GM23338 (cell line): ENCODE results near the gene KIF3C. TPM values are rescaled to one million over a fixed set of nuclear protein-coding genes. Genes with fewer than 3 reads are reported as not detected.

Experiments
- ATAC-seq: fragments of 200-7000 bp; cut with Tn5 transposase; 3 replicates; pipeline ENCODE4 v1.9.1; 2020
- DNase-seq: peaks from one replicate; pipeline ENCODE4 v3.0.0-alpha.2; 2015; ENCODE audit warnings: low spot score
- H2AFZ ChIP-seq: fragments of 200-600 bp; sonication (generic); 2 replicates; pipeline ENCODE4 v1.8.0; 2016; ENCODE audit warnings: antibody characterized with exemption, mild to moderate bottlenecking, moderate library complexity
- H3F3A ChIP-seq: fragments of 200-600 bp; sonication (generic); replicated peaks from 2 replicates; pipeline ENCODE4 v1.8.0; 2017; ENCODE audit warnings: antibody characterized with exemption, mixed run types, low read depth
- H3K27ac ChIP-seq: fragments of 200-600 bp; sonication (generic); 2 replicates; pipeline ENCODE4 v1.6.1; 2016; ENCODE audit warnings: low read depth
- H3K27me3 ChIP-seq: fragments of 200-600 bp; sonication (generic); 2 replicates; pipeline ENCODE4 v1.8.0; 2016; ENCODE audit warnings: mild to moderate bottlenecking, mixed run types, moderate library complexity; ENCODE audit not compliant: insufficient read depth
- H3K36me3 ChIP-seq: fragments of 200-600 bp; sonication (generic); 2 replicates; pipeline ENCODE4 v1.8.0; 2016; ENCODE audit warnings: mild to moderate bottlenecking; ENCODE audit not compliant: insufficient read depth
- H3K4me1 ChIP-seq: fragments of 200-600 bp; sonication (generic); 2 replicates; pipeline ENCODE4 v1.8.0; 2016; ENCODE audit warnings: mild to moderate bottlenecking, moderate library complexity; ENCODE audit not compliant: insufficient read depth
- H3K4me2 ChIP-seq: fragments of 200-600 bp; sonication (generic); 2 replicates; pipeline ENCODE4 v1.7.1; 2017; ENCODE audit warnings: mixed run types
- H3K4me3 ChIP-seq: fragments of 200-600 bp; sonication (generic); 2 replicates; pipeline ENCODE4 v1.6.1; 2016; ENCODE audit warnings: mixed run types
- H3K79me2 ChIP-seq: fragments of 200-600 bp; sonication (generic); replicated peaks from 2 replicates; pipeline ENCODE4 v1.8.0; 2017; ENCODE audit warnings: mild to moderate bottlenecking; ENCODE audit not compliant: insufficient read depth
- H3K9me2 ChIP-seq: fragments of 200-600 bp; sonication (generic); 2 replicates; pipeline ENCODE4 v1.8.0; 2017; ENCODE audit not compliant: insufficient read depth
- H4K20me1 ChIP-seq: fragments of 200-600 bp; sonication (generic); replicated peaks from 2 replicates; pipeline ENCODE4 v1.8.0; 2017; ENCODE audit warnings: mild to moderate bottlenecking; ENCODE audit not compliant: insufficient read depth
- H3K27ac Mint-ChIP-seq: 2 replicates; pipeline ENCODE4 v1.8.0; 2020; ENCODE audit warnings: inconsistent platforms, mild to moderate bottlenecking, moderate library complexity, mixed read lengths
- H3K27me3 Mint-ChIP-seq: 3 replicates; pipeline ENCODE4 v1.8.0; 2022; ENCODE audit warnings: low read depth, mild to moderate bottlenecking, moderate library complexity, mixed read lengths, inconsistent platforms; ENCODE audit not compliant: insufficient read depth, poor library complexity
- H3K36me3 Mint-ChIP-seq: 3 replicates; pipeline ENCODE4 v1.8.0; 2021; ENCODE audit warnings: low read depth, mild to moderate bottlenecking, inconsistent platforms, moderate library complexity, mixed read lengths
- H3K4me1 Mint-ChIP-seq: 3 replicates; pipeline ENCODE4 v1.8.0; 2020; ENCODE audit warnings: mild to moderate bottlenecking, inconsistent platforms, mixed read lengths
- H3K4me3 Mint-ChIP-seq: 3 replicates; pipeline ENCODE4 v1.8.0; 2021; ENCODE audit warnings: moderate library complexity, mild to moderate bottlenecking, inconsistent platforms, mixed read lengths
- H3K9me3 Mint-ChIP-seq: 3 replicates; pipeline ENCODE4 v1.8.0; 2020; ENCODE audit warnings: moderate library complexity, mild to moderate bottlenecking, inconsistent platforms, mixed read lengths
- CREB1 ChIP-seq: fragments of 250-450 bp; sonication (Bioruptor Pico); IDR thresholded peaks from 2 replicates; pipeline ENCODE4 v1.5.0; 2020; ENCODE audit warnings: low read depth, mild to moderate bottlenecking, moderate library complexity
- ETS1 ChIP-seq: IDR thresholded peaks from 2 replicates; pipeline ENCODE4 v1.6.1; 2016; ENCODE audit warnings: antibody characterized with exemption
- EZH2 ChIP-seq: fragments of 200-600 bp; sonication (generic); IDR thresholded peaks from one replicate; pipeline ENCODE4 v1.8.0; 2017; ENCODE audit warnings: antibody characterized with exemption, mild to moderate bottlenecking, low read depth; ENCODE audit not compliant: unreplicated experiment
- EZH2phosphoT487 ChIP-seq: fragments of 200-600 bp; sonication (generic); IDR thresholded peaks from one replicate; pipeline ENCODE4 v1.8.1; 2018; ENCODE audit warnings: antibody characterized with exemption; ENCODE audit not compliant: unreplicated experiment
- JUNB ChIP-seq: IDR thresholded peaks from one replicate; pipeline ENCODE4 v1.6.1; 2016; ENCODE audit warnings: antibody characterized with exemption; ENCODE audit not compliant: unreplicated experiment
- NANOG ChIP-seq: IDR thresholded peaks from 2 replicates; pipeline ENCODE4 v1.6.1; 2016; ENCODE audit warnings: antibody characterized with exemption, borderline replicate concordance
- POLR2AphosphoS5 ChIP-seq: IDR thresholded peaks from 2 replicates; pipeline ENCODE4 v1.6.1; 2016; ENCODE audit warnings: antibody characterized with exemption, low read depth
- REST ChIP-seq: IDR thresholded peaks from one replicate; pipeline ENCODE4 v1.6.1; 2018; ENCODE audit warnings: antibody characterized with exemption; ENCODE audit not compliant: unreplicated experiment
- STAT1 ChIP-seq: IDR thresholded peaks from one replicate; pipeline ENCODE4 v1.6.1; 2016; ENCODE audit warnings: antibody characterized with exemption; ENCODE audit not compliant: unreplicated experiment
- ZNF114 ChIP-seq: fragments of 250-450 bp; sonication (Bioruptor Pico); IDR thresholded peaks from 2 replicates; pipeline ENCODE4 v1.5.0; 2020; ENCODE audit warnings: mild to moderate bottlenecking, moderate library complexity
- ZNF331 ChIP-seq: fragments of 250-450 bp; sonication (Bioruptor Pico); IDR thresholded peaks from 2 replicates; pipeline ENCODE4 v1.5.0; 2020; ENCODE audit warnings: low read depth, mild to moderate bottlenecking, moderate library complexity
- ZNF462 ChIP-seq: fragments of 250-450 bp; sonication (Bioruptor Pico); IDR thresholded peaks from 2 replicates; pipeline ENCODE4 v1.5.0; 2020; ENCODE audit warnings: mild to moderate bottlenecking, moderate library complexity
- polyA plus RNA-seq: library from polyadenylated mRNA; unstranded; fragments of >200 nt; fragmentation: Nextera tagmentation; extraction: Ambion mirVana; gene quantifications from 2 replicates; pipeline ENCODE4 v1.2.1, GENCODE V29; 2016
- total RNA-seq: library from RNA; depleted of rRNA; stranded (reverse); fragments of >200 nt; shearing (Covaris generic); gene quantifications from 2 replicates; pipeline ENCODE4 v1.2.3, GENCODE V29; 2014
- TF ChIP-seq, protein P1 (sequence below), 2 experiments: fragments of 200-600 bp in 1 of 2; sonication (generic) in 1 of 2; conservative IDR thresholded peaks; 2 replicates each; pipeline versions ENCODE4 v1.5.1 to v1.6.1; 2016 to 2017; ENCODE audit warnings: antibody characterized with exemption in 2 of 2, low read depth in 2 of 2, mild to moderate bottlenecking in 2 of 2, moderate library complexity in 1 of 2

KIF3C gene
- total and polyA plus RNA-seq, 2 experiments from 2014 or later, result 14.9 to 40.0 TPM

DNA sequence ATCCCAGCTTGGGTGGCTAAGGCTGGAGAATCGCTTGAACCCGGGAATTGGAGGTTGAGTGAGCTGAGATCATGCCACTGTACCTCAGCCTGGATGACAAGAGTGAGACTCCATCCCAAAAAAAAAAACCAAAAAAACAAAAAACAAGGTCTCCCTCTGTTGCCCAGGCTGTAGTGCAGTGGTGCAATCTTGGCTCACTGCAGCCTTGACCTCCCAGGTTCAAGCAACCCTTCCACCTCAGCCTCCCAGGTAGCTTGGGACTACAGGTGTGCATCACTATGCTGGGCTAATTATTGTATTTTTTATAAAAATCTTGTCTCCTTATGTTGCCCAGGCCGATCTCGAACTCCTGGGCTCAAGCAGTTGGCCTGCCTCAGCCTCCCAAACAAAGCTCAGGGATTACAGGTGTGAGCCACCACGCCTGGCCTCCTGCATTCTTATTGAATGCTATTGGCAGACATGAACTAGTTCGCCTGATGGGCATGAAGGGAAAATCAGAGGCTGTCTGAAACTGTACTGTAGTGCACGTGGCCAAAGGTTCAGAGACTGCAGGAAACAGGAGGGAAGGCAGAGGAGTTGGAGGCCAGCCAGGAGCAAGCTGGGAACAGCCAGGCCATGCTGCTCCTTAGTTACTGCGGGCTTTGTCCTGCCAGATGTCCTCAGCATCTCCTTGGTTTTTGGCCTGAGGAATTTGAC lies 88.0 kb downstream of the KIF3C start:
- H3K4me3 Mint-ChIP-seq, result no peak overlapping the region
- DNase-seq, result no peak
- Histone ChIP-seq H3K27ac (no peak overlapping the region), H2AFZ (peak overlapping the region; percentile 83), H3K9me2 (no peaks in the 10 kb centered on the region), H3K4me3 (no peak overlapping the region), H3K27me3 (no peaks in the 10 kb centered on the region), H3K36me3 (no peaks in the 10 kb centered on the region), H3K4me1 (peaks cover 7% of the 10 kb centered on the region; the same call in 1 of the 2 replicates), H3K79me2 (no peaks in the 10 kb centered on the region), H4K20me1 (no peaks in the 10 kb centered on the region; the same call in 1 of the 2 replicates), H3K4me2 (no peak overlapping the region), H3F3A (no peaks in the 10 kb centered on the region)
- H3K27me3 Mint-ChIP-seq, result peaks cover 10% of the 10 kb centered on the region
- TF ChIP-seq, protein P1, sequence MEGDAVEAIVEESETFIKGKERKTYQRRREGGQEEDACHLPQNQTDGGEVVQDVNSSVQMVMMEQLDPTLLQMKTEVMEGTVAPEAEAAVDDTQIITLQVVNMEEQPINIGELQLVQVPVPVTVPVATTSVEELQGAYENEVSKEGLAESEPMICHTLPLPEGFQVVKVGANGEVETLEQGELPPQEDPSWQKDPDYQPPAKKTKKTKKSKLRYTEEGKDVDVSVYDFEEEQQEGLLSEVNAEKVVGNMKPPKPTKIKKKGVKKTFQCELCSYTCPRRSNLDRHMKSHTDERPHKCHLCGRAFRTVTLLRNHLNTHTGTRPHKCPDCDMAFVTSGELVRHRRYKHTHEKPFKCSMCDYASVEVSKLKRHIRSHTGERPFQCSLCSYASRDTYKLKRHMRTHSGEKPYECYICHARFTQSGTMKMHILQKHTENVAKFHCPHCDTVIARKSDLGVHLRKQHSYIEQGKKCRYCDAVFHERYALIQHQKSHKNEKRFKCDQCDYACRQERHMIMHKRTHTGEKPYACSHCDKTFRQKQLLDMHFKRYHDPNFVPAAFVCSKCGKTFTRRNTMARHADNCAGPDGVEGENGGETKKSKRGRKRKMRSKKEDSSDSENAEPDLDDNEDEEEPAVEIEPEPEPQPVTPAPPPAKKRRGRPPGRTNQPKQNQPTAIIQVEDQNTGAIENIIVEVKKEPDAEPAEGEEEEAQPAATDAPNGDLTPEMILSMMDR (conservative IDR thresholded peaks at IDR 0.05; ENCODE audit: low read depth in 2 of 2), result no peak
- TF ChIP-seq ZNF114 (CRISPR knock-in tag) (no peak), ZNF462 (CRISPR knock-in tag) (no peak), EZH2 (no peak), EZH2phosphoT487 (no peak), ZNF331 (no peak), POLR2AphosphoS5 (no peak), CREB1 (no peak), JUNB (no peak), STAT1 (no peak), REST (no peak), ETS1 (no peak), NANOG (no peak)
- no peak overlapping the region for H3K27ac Mint-ChIP-seq
- H3K9me3 Mint-ChIP-seq, result no peaks in the 10 kb centered on the region; the same call in 2 of the 3 replicates
- H3K36me3 Mint-ChIP-seq, result no peaks in the 10 kb centered on the region
- peaks cover 7% of the 10 kb centered on the region for H3K4me1 Mint-ChIP-seq
- ATAC-seq, result no peak
